Nephron (organoid): ENCODE measurements around the gene TLE5.
A peak's percentile ranks its signal among the peaks of the same experiment; 100 is the strongest.

Source experiments
- H3K27ac Mint-ChIP-seq, 3 experiments: 2 replicates each; pipeline ENCODE4 v1.8.0; 2020; ENCODE audit warnings: mixed read lengths in 3 of 3, mild to moderate bottlenecking in 2 of 3, moderate library complexity in 1 of 3
- H3K27me3 Mint-ChIP-seq: 2 replicates; pipeline ENCODE4 v1.8.0; 2021; ENCODE audit warnings: low read depth, mild to moderate bottlenecking, moderate library complexity, mixed read lengths
- H3K36me3 Mint-ChIP-seq: 2 replicates; pipeline ENCODE4 v1.8.0; 2020; ENCODE audit warnings: low read depth, mixed read lengths
- H3K4me1 Mint-ChIP-seq: 2 replicates; pipeline ENCODE4 v1.8.0; 2020; ENCODE audit warnings: mixed read lengths
- H3K4me3 Mint-ChIP-seq, 3 experiments: 2 replicates each; pipeline ENCODE4 v1.8.0; 2020; ENCODE audit warnings: mild to moderate bottlenecking in 3 of 3, mixed read lengths in 3 of 3, moderate library complexity in 2 of 3
- H3K9me3 Mint-ChIP-seq: 2 replicates; pipeline ENCODE4 v1.8.0; 2020; ENCODE audit warnings: mixed read lengths
- TF ChIP-seq, protein P1 (sequence below), 3 experiments: fragments of 200-600 bp; sonication (generic); IDR thresholded peaks; one replicate each; pipeline ENCODE4 v1.5.0; 2021; ENCODE audit warnings: antibody characterized with exemption in 3 of 3; ENCODE audit not compliant: unreplicated experiment in 3 of 3

Gene TLE5, protein sequence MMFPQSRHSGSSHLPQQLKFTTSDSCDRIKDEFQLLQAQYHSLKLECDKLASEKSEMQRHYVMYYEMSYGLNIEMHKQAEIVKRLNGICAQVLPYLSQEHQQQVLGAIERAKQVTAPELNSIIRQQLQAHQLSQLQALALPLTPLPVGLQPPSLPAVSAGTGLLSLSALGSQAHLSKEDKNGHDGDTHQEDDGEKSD

DNA sequence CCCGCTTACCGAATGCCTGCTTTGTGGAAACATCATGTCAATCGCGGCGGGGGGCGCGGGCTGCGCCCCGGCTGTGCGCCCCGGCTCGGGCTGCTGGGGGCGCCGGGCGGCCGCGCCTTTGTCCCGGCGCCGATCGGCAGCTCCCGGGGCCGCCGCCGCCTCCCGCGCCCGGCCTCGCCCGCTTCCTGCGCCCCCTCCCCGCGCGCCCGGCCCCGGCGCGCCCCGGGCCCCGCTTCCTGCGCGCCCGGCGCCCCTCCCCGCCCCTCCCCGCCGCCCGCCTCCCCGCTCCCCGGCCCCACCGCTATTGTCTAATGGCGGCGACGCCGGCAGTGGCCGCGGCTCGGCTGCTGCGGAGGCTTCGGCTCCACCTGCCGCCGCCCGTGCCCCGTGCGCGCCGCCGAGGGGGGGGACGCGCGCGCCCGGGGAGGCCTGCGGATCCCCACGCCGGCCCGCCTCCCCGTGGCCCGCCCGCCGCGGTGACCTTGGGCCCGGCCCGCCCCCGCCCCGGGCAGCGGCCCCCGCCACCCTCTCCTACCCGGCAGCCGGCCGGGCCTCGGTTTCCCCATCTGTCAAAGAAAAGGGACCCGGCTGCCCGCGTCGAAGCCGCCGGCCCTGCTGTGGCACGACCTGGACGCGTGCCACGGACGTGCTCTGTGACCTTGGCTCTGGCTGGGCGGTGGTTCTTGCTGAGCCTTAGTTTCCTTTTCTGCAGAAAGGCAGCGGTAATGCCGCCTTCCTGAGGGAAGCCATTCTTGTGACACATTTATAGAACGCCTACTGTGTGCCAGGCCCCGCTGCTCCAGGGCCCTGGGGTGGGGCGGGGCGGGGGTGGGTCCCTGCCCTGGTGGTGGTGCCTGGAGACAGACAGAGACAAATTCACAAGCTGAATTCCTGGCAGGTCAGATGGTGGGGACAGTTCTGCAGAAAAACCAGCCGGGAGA, at the start of gene TLE5:
TSS of gene TLE5 (minus strand) at position 331 of the 941 bp plus-strand sequence. CDS start at position 36, 295 bp downstream.
- H3K27ac Mint-ChIP-seq: peak within 1 kb of the TSS; percentile 64 to 91 (median 76)
- peak within 1 kb of the TSS; percentile 83 to 87 (median 87) for H3K4me3 Mint-ChIP-seq
- H3K27me3 Mint-ChIP-seq: peaks cover 22% of the 10 kb centered on the region
- H3K4me1 Mint-ChIP-seq: peaks cover 23% of the 10 kb centered on the region
- TF ChIP-seq, protein P1, sequence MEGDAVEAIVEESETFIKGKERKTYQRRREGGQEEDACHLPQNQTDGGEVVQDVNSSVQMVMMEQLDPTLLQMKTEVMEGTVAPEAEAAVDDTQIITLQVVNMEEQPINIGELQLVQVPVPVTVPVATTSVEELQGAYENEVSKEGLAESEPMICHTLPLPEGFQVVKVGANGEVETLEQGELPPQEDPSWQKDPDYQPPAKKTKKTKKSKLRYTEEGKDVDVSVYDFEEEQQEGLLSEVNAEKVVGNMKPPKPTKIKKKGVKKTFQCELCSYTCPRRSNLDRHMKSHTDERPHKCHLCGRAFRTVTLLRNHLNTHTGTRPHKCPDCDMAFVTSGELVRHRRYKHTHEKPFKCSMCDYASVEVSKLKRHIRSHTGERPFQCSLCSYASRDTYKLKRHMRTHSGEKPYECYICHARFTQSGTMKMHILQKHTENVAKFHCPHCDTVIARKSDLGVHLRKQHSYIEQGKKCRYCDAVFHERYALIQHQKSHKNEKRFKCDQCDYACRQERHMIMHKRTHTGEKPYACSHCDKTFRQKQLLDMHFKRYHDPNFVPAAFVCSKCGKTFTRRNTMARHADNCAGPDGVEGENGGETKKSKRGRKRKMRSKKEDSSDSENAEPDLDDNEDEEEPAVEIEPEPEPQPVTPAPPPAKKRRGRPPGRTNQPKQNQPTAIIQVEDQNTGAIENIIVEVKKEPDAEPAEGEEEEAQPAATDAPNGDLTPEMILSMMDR (IDR thresholded peaks at IDR 0.05; ENCODE audit: unreplicated experiment in 3 of 3): no peak
- no peaks in the 10 kb centered on the region for H3K9me3 Mint-ChIP-seq
- H3K36me3 Mint-ChIP-seq: peaks cover 27% of the 10 kb centered on the region

DNA sequence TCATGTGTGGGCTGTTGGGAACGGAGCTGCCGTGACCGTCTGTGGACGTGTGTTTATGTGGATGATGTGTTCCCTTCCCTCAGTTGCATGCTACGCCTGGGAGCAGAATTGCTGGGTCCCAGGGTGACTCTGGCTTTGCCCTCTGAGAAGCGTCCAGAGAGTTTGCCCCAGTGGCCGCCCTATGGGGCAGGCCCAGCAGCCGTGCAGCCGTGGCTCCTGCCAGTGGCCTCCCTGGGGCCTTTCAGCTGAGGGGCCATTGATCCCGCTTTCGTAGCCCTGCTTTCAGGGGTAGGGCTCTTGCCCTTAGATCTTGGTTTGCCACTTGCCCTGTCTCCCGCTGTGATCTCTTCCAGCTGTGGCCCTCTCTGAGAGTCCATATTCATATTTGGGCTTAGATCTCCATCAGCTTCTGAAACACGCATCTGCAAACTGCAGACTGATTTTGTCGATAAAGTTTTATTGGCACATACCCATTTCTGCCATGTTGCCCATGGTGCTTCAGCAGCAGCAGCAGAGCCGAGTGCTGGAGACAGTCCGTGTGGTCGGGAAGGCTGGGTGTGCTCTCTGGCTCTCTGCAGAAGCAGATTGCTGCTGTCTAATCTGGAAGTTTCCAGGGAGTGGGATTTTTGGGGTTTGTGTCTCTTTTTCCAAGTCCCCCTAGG, 49.4 kb upstream of the TLE5 start:
- Mint-ChIP-seq H3K4me1 (no peaks in the 10 kb centered on the region), H3K27me3 (no peaks in the 10 kb centered on the region), H3K9me3 (no peaks in the 10 kb centered on the region), H3K27ac (no peak overlapping the region), H3K36me3 (peaks cover 8% of the 10 kb centered on the region), H3K4me3 (no peak overlapping the region)
- TF ChIP-seq, protein P1 (IDR thresholded peaks at IDR 0.05; ENCODE audit: unreplicated experiment in 3 of 3): no peak

DNA sequence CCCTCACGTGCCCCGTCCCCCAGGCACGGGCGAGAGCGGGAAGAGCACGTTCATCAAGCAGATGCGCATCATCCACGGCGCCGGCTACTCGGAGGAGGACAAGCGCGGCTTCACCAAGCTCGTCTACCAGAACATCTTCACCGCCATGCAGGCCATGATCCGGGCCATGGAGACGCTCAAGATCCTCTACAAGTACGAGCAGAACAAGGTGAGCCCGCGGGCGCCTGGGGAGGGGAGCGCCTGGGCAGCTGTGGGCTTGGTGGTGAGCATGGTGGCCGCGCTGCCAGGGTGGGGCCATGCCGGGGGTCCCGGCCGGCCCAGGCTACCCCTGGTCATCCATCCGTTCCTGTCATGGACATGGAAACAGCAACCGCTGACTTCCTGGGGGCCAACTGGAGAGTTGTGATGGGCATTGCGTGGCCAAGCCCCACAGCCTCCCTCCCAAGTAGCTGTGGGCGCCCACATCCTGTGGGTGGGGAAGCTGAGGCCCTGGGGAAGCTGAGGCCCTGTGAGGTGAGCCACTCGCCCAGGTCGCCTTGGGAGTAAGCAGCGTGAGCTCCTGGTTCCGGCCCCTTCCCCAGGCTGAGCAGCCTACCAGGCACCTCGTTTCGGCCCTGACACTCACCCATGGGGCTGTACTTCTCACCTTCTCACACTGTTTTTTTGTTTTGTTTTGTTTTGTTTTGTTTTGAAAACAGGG, 48.0 kb upstream of the TLE5 start:
- no peaks in the 10 kb centered on the region for H3K27me3 Mint-ChIP-seq
- H3K27ac Mint-ChIP-seq: no peak overlapping the region
- TF ChIP-seq, protein P1 (IDR thresholded peaks at IDR 0.05; ENCODE audit: unreplicated experiment in 3 of 3): no peak
- H3K4me3 Mint-ChIP-seq: no peak overlapping the region
- peaks cover 8% of the 10 kb centered on the region for H3K36me3 Mint-ChIP-seq
- no peaks in the 10 kb centered on the region for H3K9me3 Mint-ChIP-seq
- H3K4me1 Mint-ChIP-seq: no peaks in the 10 kb centered on the region

DNA sequence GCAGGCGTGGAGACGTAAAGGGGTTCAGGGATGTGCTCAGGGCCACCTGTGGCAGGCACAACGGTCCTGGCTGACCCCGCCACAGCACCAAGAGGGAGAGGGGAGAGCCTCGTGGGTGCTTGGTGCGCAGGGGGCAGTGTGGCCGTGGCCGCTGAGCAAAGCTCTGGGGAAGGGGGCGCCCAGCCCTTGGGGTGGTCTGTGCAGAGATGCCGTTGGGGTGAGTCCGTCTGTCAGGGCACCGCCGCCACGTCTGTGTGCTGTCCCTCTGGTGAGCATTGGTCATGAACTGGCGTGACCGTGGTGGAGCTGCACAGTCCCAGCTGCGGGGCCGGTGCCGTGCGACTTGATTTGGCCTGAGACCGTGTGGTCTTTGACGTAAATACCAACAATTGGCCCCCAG, 47.2 kb upstream of the TLE5 start:
- H3K4me1 Mint-ChIP-seq: no peaks in the 10 kb centered on the region
- H3K27me3 Mint-ChIP-seq: no peaks in the 10 kb centered on the region
- H3K4me3 Mint-ChIP-seq: no peak overlapping the region
- no peak overlapping the region for H3K27ac Mint-ChIP-seq
- TF ChIP-seq, protein P1 (IDR thresholded peaks at IDR 0.05; ENCODE audit: unreplicated experiment in 3 of 3): no peak
- peaks cover 8% of the 10 kb centered on the region for H3K36me3 Mint-ChIP-seq
- no peaks in the 10 kb centered on the region for H3K9me3 Mint-ChIP-seq

DNA sequence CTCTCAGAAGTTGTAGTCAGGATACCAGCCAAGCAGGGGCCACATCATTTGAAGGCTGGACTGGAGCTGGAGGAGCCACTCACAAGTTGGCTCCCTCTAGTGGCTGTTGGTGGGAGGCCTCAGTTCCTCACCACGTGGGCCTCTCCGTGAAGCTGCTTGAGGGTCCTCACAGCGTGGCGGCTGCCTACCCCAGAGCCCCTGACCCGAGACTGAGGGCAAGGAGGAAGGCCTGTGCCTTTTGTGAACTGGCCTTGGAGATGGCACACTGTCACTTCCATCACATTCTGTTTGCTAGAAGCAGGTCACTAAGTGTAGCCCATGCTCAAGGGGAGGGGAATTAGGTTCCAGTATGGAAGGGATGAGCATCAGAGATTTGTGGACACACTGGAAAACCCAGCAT, 46.5 kb upstream of the TLE5 start:
- H3K27ac Mint-ChIP-seq: no peak overlapping the region
- no peak overlapping the region for H3K4me3 Mint-ChIP-seq
- peaks cover 8% of the 10 kb centered on the region for H3K36me3 Mint-ChIP-seq
- H3K27me3 Mint-ChIP-seq: no peaks in the 10 kb centered on the region
- TF ChIP-seq, protein P1 (IDR thresholded peaks at IDR 0.05; ENCODE audit: unreplicated experiment in 3 of 3): peak; percentile 52 to 66 (median 59)
- no peaks in the 10 kb centered on the region for H3K9me3 Mint-ChIP-seq
- peaks cover 5% of the 10 kb centered on the region for H3K4me1 Mint-ChIP-seq
